Mesenchymal stem cell (in vitro differentiated cells and primary cell): Measurements from ENCODE around the gene SATB2.
A peak's percentile ranks its signal among the peaks of the same experiment; 100 is the strongest.

ENCODE experiments used
- DNase-seq: peaks from one replicate; pipeline ENCODE4 v3.0.0-alpha.2; 2013
- H2AFZ ChIP-seq: one replicate; pipeline ENCODE4 v1.6.1; 2013; ENCODE audit warnings: low read depth, mild to moderate bottlenecking, control low read depth, inconsistent platforms, low read length, moderate library complexity
- H2AK5ac ChIP-seq: 2 replicates; pipeline ENCODE4 v1.6.1; 2013; ENCODE audit warnings: low read length, moderate library complexity, mild to moderate bottlenecking, inconsistent platforms; ENCODE audit not compliant: severe bottlenecking
- H2BK120ac ChIP-seq: one replicate; pipeline ENCODE4 v1.6.1; 2013; ENCODE audit warnings: low read depth, mild to moderate bottlenecking, inconsistent platforms, low read length, moderate library complexity
- H2BK12ac ChIP-seq, 2 experiments: one replicate each; pipeline ENCODE4 v1.6.1; 2013; ENCODE audit warnings: inconsistent platforms in 2 of 2, low read length in 2 of 2, mild to moderate bottlenecking in 2 of 2, moderate library complexity in 2 of 2, control low read depth in 1 of 2
- H2BK15ac ChIP-seq: one replicate; pipeline ENCODE4 v1.6.1; 2013; ENCODE audit warnings: mild to moderate bottlenecking, low read depth, inconsistent platforms; ENCODE audit not compliant: poor library complexity, severe bottlenecking
- H2BK5ac ChIP-seq: 2 replicates; pipeline ENCODE4 v1.6.1; 2013; ENCODE audit warnings: low read depth, mild to moderate bottlenecking, low read length, control low read depth, inconsistent platforms; ENCODE audit not compliant: poor library complexity, severe bottlenecking
- H3K14ac ChIP-seq, 2 experiments: one replicate each; pipeline ENCODE4 v1.6.1; 2013; ENCODE audit warnings: inconsistent platforms in 2 of 2, low read length in 2 of 2, control low read depth in 1 of 2, mild to moderate bottlenecking in 1 of 2, moderate library complexity in 1 of 2
- H3K18ac ChIP-seq, 2 experiments: one replicate each; pipeline ENCODE4 v1.6.1; 2013; ENCODE audit warnings: inconsistent platforms in 2 of 2, low read length in 2 of 2, control low read depth in 1 of 2, low read depth in 1 of 2, mild to moderate bottlenecking in 1 of 2
- H3K23ac ChIP-seq, 2 experiments: one replicate each; pipeline ENCODE4 v1.6.1; 2013; ENCODE audit warnings: inconsistent platforms in 2 of 2, low read length in 2 of 2, mild to moderate bottlenecking in 2 of 2, moderate library complexity in 2 of 2, control low read depth in 1 of 2
- H3K27ac ChIP-seq: 2 replicates; pipeline ENCODE4 v1.5.1; 2013; ENCODE audit warnings: mild to moderate bottlenecking, moderate library complexity, low read length, control low read depth, inconsistent platforms; ENCODE audit not compliant: poor library complexity, severe bottlenecking
- H3K27me3 ChIP-seq, 2 experiments: 2 replicates each; pipeline versions ENCODE4 v1.6.1 to v1.7.0; 2013; ENCODE audit warnings: low read length in 2 of 2, mild to moderate bottlenecking in 2 of 2, moderate library complexity in 2 of 2, control low read depth in 1 of 2, inconsistent platforms in 1 of 2; ENCODE audit not compliant: control insufficient read depth in 1 of 2, insufficient read depth in 1 of 2
- H3K36me3 ChIP-seq, 2 experiments: 2 replicates each; pipeline versions ENCODE4 v1.6.1 to v1.7.0; 2013; ENCODE audit warnings: low read length in 2 of 2, control low read depth in 1 of 2, inconsistent platforms in 1 of 2, low read depth in 1 of 2, mild to moderate bottlenecking in 1 of 2; ENCODE audit not compliant: insufficient read depth in 2 of 2, control insufficient read depth in 1 of 2
- H3K4ac ChIP-seq, 2 experiments: one replicate each; pipeline ENCODE4 v1.6.1; 2013; ENCODE audit warnings: inconsistent platforms in 2 of 2, low read length in 2 of 2, mild to moderate bottlenecking in 2 of 2, moderate library complexity in 2 of 2, control low read depth in 1 of 2, low read depth in 1 of 2
- H3K4me1 ChIP-seq: 2 replicates; pipeline ENCODE4 v1.6.1; 2013; ENCODE audit warnings: low read depth, low read length, control low read depth; ENCODE audit not compliant: control insufficient read depth, insufficient read depth
- H3K4me2 ChIP-seq: 2 replicates; pipeline ENCODE4 v1.6.1; 2013; ENCODE audit warnings: low read length, mild to moderate bottlenecking, inconsistent platforms; ENCODE audit not compliant: poor library complexity, severe bottlenecking
- H3K4me3 ChIP-seq, 2 experiments: 2 replicates each; pipeline versions ENCODE4 v1.5.1 to v1.7.0; 2013; ENCODE audit warnings: low read length in 2 of 2, mild to moderate bottlenecking in 2 of 2, control low read depth in 1 of 2, low read depth in 1 of 2; ENCODE audit not compliant: insufficient read depth in 1 of 2
- H3K79me1 ChIP-seq: replicated peaks from 2 replicates; pipeline ENCODE4 v1.6.1; 2013; ENCODE audit warnings: mild to moderate bottlenecking, control low read depth, low read length, inconsistent platforms; ENCODE audit not compliant: poor library complexity, severe bottlenecking
- H3K9ac ChIP-seq: 2 replicates; pipeline ENCODE4 v1.7.0; 2013; ENCODE audit warnings: mild to moderate bottlenecking, low read length, moderate library complexity
- H3K9me3 ChIP-seq: 2 replicates; pipeline ENCODE4 v1.7.0; 2013; ENCODE audit warnings: mild to moderate bottlenecking, low read length; ENCODE audit not compliant: control insufficient read depth
- H4K8ac ChIP-seq: one replicate; pipeline ENCODE4 v1.6.1; 2013; ENCODE audit warnings: inconsistent platforms, mild to moderate bottlenecking, low read length, moderate library complexity
- H4K91ac ChIP-seq: one replicate; pipeline ENCODE4 v1.6.1; 2013; ENCODE audit warnings: mild to moderate bottlenecking, low read length, inconsistent platforms
- WGBS: methylation state at CpG from one replicate; pipeline ENCODE4 v1.1.7; 2013; ENCODE audit warnings: mixed read lengths; 5-methylcytosine and 5-hydroxymethylcytosine counted together

The SATB2 gene

GRCh38 chr2:199282309-199282708 is 175.4 kb downstream of the SATB2 start:
- Histone ChIP-seq H3K27ac (no peak overlapping the region), H3K4me2 (no peak overlapping the region), H3K79me1 (no peaks in the 10 kb centered on the region), H2AFZ (no peak overlapping the region), H4K91ac (no peak overlapping the region), H3K4me1 (no peaks in the 10 kb centered on the region), H3K27me3 (no peaks in the 10 kb centered on the region), H2BK120ac (no peak overlapping the region), H2BK12ac (no peak overlapping the region), H3K36me3 (peaks cover 0 to 17% of the 10 kb centered on the region in 2 experiments), H3K14ac (no peak overlapping the region), H3K18ac (no peak overlapping the region), H2AK5ac (no peak overlapping the region), H3K9me3 (peaks cover 5% of the 10 kb centered on the region), H4K8ac (no peak overlapping the region), H3K4me3 (no peak overlapping the region), H2BK15ac (no peak overlapping the region), H3K23ac (no peak overlapping the region), H2BK5ac (no peak overlapping the region), H3K9ac (no peak overlapping the region), H3K4ac (no peak overlapping the region)
- WGBS, result 90% methylated on average over 2 of the region's 3 CpGs
- no peak for DNase-seq

DNA sequence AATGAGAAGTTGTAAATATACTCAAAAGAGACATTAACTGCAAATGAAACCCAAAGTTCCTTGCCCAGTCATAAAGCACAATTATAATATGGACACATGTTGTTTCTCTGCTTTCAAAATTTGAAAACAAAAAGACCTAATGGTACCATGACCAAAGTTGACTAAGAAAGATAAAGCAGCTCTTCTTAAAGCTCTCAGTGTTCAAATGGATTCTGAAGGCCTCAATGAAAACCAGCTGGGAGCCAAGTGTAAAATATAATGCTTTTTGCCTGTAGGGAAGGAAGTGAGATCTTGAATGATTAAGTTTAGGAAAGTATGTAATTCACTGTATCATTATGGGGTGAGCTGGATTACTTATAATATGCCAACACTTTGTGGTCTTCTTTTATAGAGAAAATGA is 178.6 kb downstream of the SATB2 start:
- H3K9ac ChIP-seq, result no peak overlapping the region
- H2BK12ac ChIP-seq, result no peak overlapping the region
- no peaks in the 10 kb centered on the region for H3K27me3 ChIP-seq
- no peaks in the 10 kb centered on the region for H3K9me3 ChIP-seq
- no peak overlapping the region for H3K4me3 ChIP-seq
- H3K36me3 ChIP-seq, result peaks cover 0 to 15% of the 10 kb centered on the region in 2 experiments
- no peaks in the 10 kb centered on the region for H3K4me1 ChIP-seq
- no peak for DNase-seq
- H2BK5ac ChIP-seq, result no peak overlapping the region
- H3K27ac ChIP-seq, result no peak overlapping the region
- H3K4ac ChIP-seq, result no peak overlapping the region
- H3K14ac ChIP-seq, result no peak overlapping the region
- H2BK120ac ChIP-seq, result no peak overlapping the region
- no peak overlapping the region for H3K4me2 ChIP-seq
- no peak overlapping the region for H3K23ac ChIP-seq
- H2BK15ac ChIP-seq, result no peak overlapping the region
- H3K79me1 ChIP-seq, result no peaks in the 10 kb centered on the region
- H4K91ac ChIP-seq, result no peak overlapping the region
- H4K8ac ChIP-seq, result no peak overlapping the region
- no peak overlapping the region for H3K18ac ChIP-seq
- no peak overlapping the region for H2AK5ac ChIP-seq
- no peak overlapping the region for H2AFZ ChIP-seq

DNA sequence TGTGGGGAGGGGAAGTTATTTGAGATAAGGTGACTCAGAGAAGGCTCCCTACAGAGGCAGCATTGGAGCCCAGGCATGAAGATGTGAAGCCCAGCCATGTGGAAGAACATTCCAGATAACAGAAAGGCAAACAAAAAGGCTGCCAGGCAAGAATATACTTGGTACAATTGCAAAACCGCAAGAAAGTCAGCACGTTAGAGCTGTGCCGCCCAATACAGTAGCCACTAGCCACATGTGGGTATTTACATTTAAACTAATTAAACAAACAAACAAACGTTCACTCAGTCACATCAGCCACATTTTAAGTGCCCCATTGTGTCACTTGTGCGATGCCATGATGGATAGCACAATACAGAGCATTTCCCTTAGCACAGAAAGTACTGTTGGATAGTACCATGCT is 179.6 kb downstream of the SATB2 start:
- WGBS, result 80% methylated on average over 5 of the region's 5 CpGs
- no peak overlapping the region for H2BK120ac ChIP-seq
- H3K27me3 ChIP-seq, result no peaks in the 10 kb centered on the region
- no peaks in the 10 kb centered on the region for H3K79me1 ChIP-seq
- no peak overlapping the region for H3K4me3 ChIP-seq
- H3K27ac ChIP-seq, result no peak overlapping the region
- H3K4me1 ChIP-seq, result no peaks in the 10 kb centered on the region
- H2BK5ac ChIP-seq, result no peak overlapping the region
- no peak overlapping the region for H4K91ac ChIP-seq
- no peak overlapping the region for H2BK15ac ChIP-seq
- H3K23ac ChIP-seq, result no peak overlapping the region
- H3K4ac ChIP-seq, result no peak overlapping the region
- no peak overlapping the region for H3K4me2 ChIP-seq
- H3K36me3 ChIP-seq, result peaks cover 0 to 8% of the 10 kb centered on the region in 2 experiments
- no peak overlapping the region for H3K18ac ChIP-seq
- H3K9me3 ChIP-seq, result no peaks in the 10 kb centered on the region
- H2AK5ac ChIP-seq, result no peak overlapping the region
- DNase-seq, result no peak
- H3K14ac ChIP-seq, result no peak overlapping the region
- no peak overlapping the region for H3K9ac ChIP-seq
- no peak overlapping the region for H2BK12ac ChIP-seq
- H2AFZ ChIP-seq, result no peak overlapping the region
- H4K8ac ChIP-seq, result no peak overlapping the region

- Histone ChIP-seq H2BK12ac (no peak overlapping the region), H3K4ac (no peak overlapping the region), H2BK120ac (no peak overlapping the region), H3K9me3 (no peaks in the 10 kb centered on the region), H3K4me2 (no peak overlapping the region), H4K8ac (no peak overlapping the region), H2BK15ac (no peak overlapping the region), H3K9ac (peak overlapping the region; percentile 4), H3K4me1 (no peaks in the 10 kb centered on the region), H3K18ac (no peak overlapping the region), H3K4me3 (no peak overlapping the region), H3K23ac (no peak overlapping the region), H3K27ac (no peak overlapping the region), H3K14ac (no peak overlapping the region), H2AFZ (no peak overlapping the region), H2BK5ac (no peak overlapping the region), H3K36me3 (peaks cover 0 to 22% of the 10 kb centered on the region in 2 experiments), H3K27me3 (no peaks in the 10 kb centered on the region), H4K91ac (no peak overlapping the region), H3K79me1 (no peaks in the 10 kb centered on the region), H2AK5ac (no peak overlapping the region)
- DNase-seq, result peak; percentile 55
- 83% methylated on average over 1 of the region's 1 CpG for WGBS
These were observed 184.7 kb downstream of the SATB2 start for GRCh38 chr2:199273042-199273511.
